GM12878 (cell line): ENCODE measurements around the gene RNMT. TPM values are rescaled to one million over a fixed set of nuclear protein-coding genes. Genes with fewer than 3 reads are reported as not detected.

Source experiments
- ATAC-seq: fragments of 200-7000 bp; cut with Tn5 transposase; 3 replicates; pipeline ENCODE4 v1.9.1; 2020; ENCODE audit warnings: mild to moderate bottlenecking, moderate library complexity
- BruUV-seq: library from RNA; stranded (reverse); fragments of 400-500 nt; replicated peaks from 2 replicates; lab custom pipeline; 2021; lab: Mats Ljungman, UMichigan
- CTCF ChIA-PET: fragments of 300-600 bp; sonication (Branson Sonifier 250); formaldehyde crosslinking; extraction: SDS; loops from one replicate; lab custom pipeline; 2021; ENCODE audit warnings: inconsistent platforms; lab: Yijun Ruan, JAX
- POLR2A ChIA-PET: fragments of 350-600 bp; formaldehyde crosslinking; extraction: SDS; loops from one replicate; lab custom pipeline; 2021; ENCODE audit warnings: inconsistent platforms; lab: Charles Lee
- RAD21 ChIA-PET: fragments of 300-600 bp; sonication (Branson Sonifier 250); formaldehyde crosslinking; loops from one replicate; lab custom pipeline; 2023; ENCODE audit warnings: antibody characterized with exemption; ENCODE audit not compliant: unreplicated experiment; lab: Charles Lee
- SMC1A ChIA-PET: fragments of 300-600 bp; sonication (Branson Sonifier 250); formaldehyde crosslinking; loops from one replicate; lab custom pipeline; 2023; ENCODE audit not compliant: unreplicated experiment, uncharacterized antibody; lab: Charles Lee
- DNase-seq: peaks from one replicate; pipeline ENCODE4 v3.0.0-alpha.2; 2011; ENCODE audit warnings: low read depth, low spot score
- FAIRE-seq: peaks from 3 replicates; lab custom pipeline; 2011; peaks lifted over from hg19 to GRCh38; lab: Jason Lieb, UNC
- H2AFZ ChIP-seq: 2 replicates; pipeline ENCODE4 v1.6.0; 2011; ENCODE audit warnings: low read depth, low read length, control low read depth; ENCODE audit not compliant: control insufficient read depth
- H3K27ac ChIP-seq: 2 replicates; pipeline ENCODE4 v1.5.1; 2011; ENCODE audit warnings: control low read depth; ENCODE audit not compliant: control insufficient read depth, insufficient read depth
- H3K27me3 ChIP-seq, 2 experiments: replicated peaks in 1 of 2; 2 replicates each; pipeline versions ENCODE4 v1.6.0 to v1.6.1; 2011; ENCODE audit warnings: low read length in 1 of 2; ENCODE audit not compliant: control insufficient read depth in 2 of 2, insufficient read depth in 2 of 2
- H3K36me3 ChIP-seq, 2 experiments: 2 replicates each; pipeline ENCODE4 v1.5.1; 2011; ENCODE audit warnings: low read length in 1 of 2; ENCODE audit not compliant: control insufficient read depth in 2 of 2, insufficient read depth in 2 of 2
- H3K4me1 ChIP-seq: 2 replicates; pipeline ENCODE4 v1.6.1; 2011; ENCODE audit warnings: mild to moderate bottlenecking, low read length, moderate library complexity, mixed read lengths; ENCODE audit not compliant: control insufficient read depth, insufficient read depth
- H3K4me2 ChIP-seq: 2 replicates; pipeline ENCODE4 v1.6.0; 2011; ENCODE audit warnings: control low read depth; ENCODE audit not compliant: control insufficient read depth, insufficient read depth
- H3K4me3 ChIP-seq: fragments of 200-600 bp; sonication (generic); 2 replicates; pipeline ENCODE4 v1.5.1; 2016
- H3K79me2 ChIP-seq: 2 replicates; pipeline ENCODE4 v1.6.0; 2011; ENCODE audit warnings: low read length; ENCODE audit not compliant: control insufficient read depth, insufficient read depth
- H3K9ac ChIP-seq: 2 replicates; pipeline ENCODE4 v1.8.0; 2011; ENCODE audit warnings: low read length, control low read depth, mixed read lengths; ENCODE audit not compliant: control insufficient read depth, insufficient read depth
- H3K9me3 ChIP-seq: replicated peaks from 3 replicates; pipeline ENCODE4 v1.5.1; 2011; ENCODE audit warnings: mild to moderate bottlenecking, low read length; ENCODE audit not compliant: control insufficient read depth, insufficient read depth
- H4K20me1 ChIP-seq: 2 replicates; pipeline ENCODE4 v1.6.0; 2011; ENCODE audit not compliant: control insufficient read depth, insufficient read depth
- BRCA1 ChIP-seq: IDR thresholded peaks from 2 replicates; pipeline ENCODE4 v1.6.1; 2011; ENCODE audit warnings: low read depth, low read length, improper control_type of control experiment
- CBX3 ChIP-seq: fragments of 200-600 bp; sonication (generic); IDR thresholded peaks from 2 replicates; pipeline ENCODE4 v1.6.1; 2016; ENCODE audit warnings: low read depth, borderline replicate concordance
- FOXK2 ChIP-seq: fragments of 450-650 bp; IDR thresholded peaks from 2 replicates; pipeline ENCODE4 v1.6.1; 2017; ENCODE audit warnings: mild to moderate bottlenecking, moderate library complexity
- KAT2A ChIP-seq: conservative IDR thresholded peaks from 2 replicates; pipeline ENCODE4 v1.6.1; 2011; ENCODE audit warnings: low read depth, low read length; ENCODE audit not compliant: control insufficient read depth
- MYB ChIP-seq: fragments of 150-350 bp; IDR thresholded peaks from 2 replicates; pipeline ENCODE4 v1.6.1; 2014; ENCODE audit warnings: mild to moderate bottlenecking, low read depth, low read length, borderline replicate concordance
- SIN3A ChIP-seq: IDR thresholded peaks from 2 replicates; pipeline ENCODE4 v1.6.1; 2012; ENCODE audit warnings: low read depth, low read length, improper control_type of control experiment
- SUPT20H ChIP-seq: IDR thresholded peaks from 2 replicates; pipeline ENCODE4 v1.6.1; 2011; ENCODE audit warnings: low read depth, mild to moderate bottlenecking, low read length, moderate library complexity, borderline replicate concordance; ENCODE audit not compliant: control insufficient read depth
- TARDBP ChIP-seq: IDR thresholded peaks from 2 replicates; pipeline ENCODE4 v1.6.1; 2016; ENCODE audit warnings: borderline replicate concordance
- TCF12 ChIP-seq: IDR thresholded peaks from 2 replicates; pipeline ENCODE4 v1.6.1; 2011; ENCODE audit warnings: low read depth, mild to moderate bottlenecking, low read length
- TCF3 ChIP-seq: IDR thresholded peaks from 2 replicates; pipeline ENCODE4 v1.6.1; 2012; ENCODE audit warnings: low read depth, mild to moderate bottlenecking, low read length, borderline replicate concordance; ENCODE audit not compliant: insufficient read depth
- ZNF622 ChIP-seq: fragments of 450-650 bp; IDR thresholded peaks from 2 replicates; pipeline ENCODE4 v1.6.1; 2017; ENCODE audit warnings: mild to moderate bottlenecking, inconsistent platforms
- WGBS: methylation state at CpG from one replicate; pipeline ENCODE4 v1.1.6; 2016; ENCODE audit warnings: low lambda C conversion rate; ENCODE audit not compliant: insufficient replicate concordance, insufficient coverage; ENCODE audit errors: missing lambda C conversion rate; 5-methylcytosine and 5-hydroxymethylcytosine counted together
- in situ Hi-C: fragments of 300-500 bp; cut with MboI; formaldehyde crosslinking; loops from 9 replicates; pipeline ENCODE4 v1.14.3; 2018; ENCODE audit warnings: mixed read lengths
- intact Hi-C: fragments of 100-400 bp; cut with micrococcal nuclease; formaldehyde crosslinking; loops from one replicate; pipeline ENCODE4 v1.14.2; 2022; ENCODE audit not compliant: unreplicated experiment
- polyA plus RNA-seq, 11 experiments: library from polyadenylated mRNA; depleted of rRNA in 4 of 11; unstranded in 6 of 11; stranded (reverse) in 5 of 11; fragments of >200 nt; fragmentation: Nextera tagmentation in 4 of 11; fragmentation: Illumina TruSeq in 1 of 11; extraction: Ambion mirVana in 4 of 11; extraction: Trizol in 1 of 11; gene quantifications; 1 replicate in 1 of 11; 2 replicates in 10 of 11; pipeline versions ENCODE4 v1.2.1 to v1.2.3, GENCODE V29; 2011 to 2016; ENCODE audit warnings: inconsistent platforms in 2 of 11, missing spikeins in 2 of 11, low read depth in 1 of 11
- total RNA-seq, 4 experiments: library from RNA; depleted of rRNA in 3 of 4; stranded (reverse); fragments of >200 nt in 3 of 4; fragmentation: Illumina TruSeq in 1 of 4; extraction: Trizol in 1 of 4; gene quantifications; 2 replicates each; pipeline versions ENCODE4 v1.2.1 to v1.2.3, GENCODE V29; 2013 to 2021
- TF ChIP-seq, protein P1 (sequence below): fragments of 450-650 bp; IDR thresholded peaks from 2 replicates; pipeline ENCODE4 v1.6.1; 2016; ENCODE audit warnings: mild to moderate bottlenecking
- TF ChIP-seq, protein P2 (sequence below): IDR thresholded peaks from 2 replicates; pipeline ENCODE4 v1.6.1; 2011; ENCODE audit warnings: low read depth, low read length, improper control_type of control experiment, borderline replicate concordance
- TF ChIP-seq, protein P3 (sequence below): fragments of 450-650 bp; IDR thresholded peaks from 2 replicates; pipeline ENCODE4 v1.6.1; 2017; ENCODE audit warnings: antibody characterized with exemption, mild to moderate bottlenecking, moderate library complexity
- TF ChIP-seq, protein P4 (sequence below): IDR thresholded peaks from 2 replicates; pipeline ENCODE4 v1.6.1; 2012; ENCODE audit warnings: improper control_type of control experiment, low read depth, low read length; ENCODE audit not compliant: insufficient replicate concordance

The RNMT gene
- total and polyA plus RNA-seq, 10 of the 15 experiments (the other 5 are each of a cell fraction or from before 2014, with no cell fraction given) = 18.1 to 63.2 (median 38.8) TPM

DNA sequence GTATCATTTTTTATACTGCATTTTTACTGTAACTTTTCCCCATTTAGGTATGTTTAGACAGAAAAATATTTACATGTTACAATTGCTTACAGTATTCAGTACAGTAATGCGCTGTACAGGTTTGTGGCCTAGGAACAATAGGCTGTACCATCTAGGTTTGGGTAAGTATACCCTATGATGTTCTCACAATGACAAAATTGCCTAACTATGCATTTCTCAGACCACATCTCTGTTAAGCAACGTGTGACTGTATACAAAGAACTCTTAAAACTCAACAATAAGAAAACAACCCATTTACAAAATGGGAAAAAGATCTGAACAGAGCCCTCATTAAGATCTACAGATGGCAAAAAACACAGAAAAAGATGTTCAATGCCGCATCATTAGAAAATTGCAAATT, 29.5 kb upstream of the RNMT start:
- BruUV-seq = no TSS peak
- peaks cover 26% of the 10 kb centered on the region for H3K9me3 ChIP-seq
- SMC1A ChIA-PET = interaction anchor here (0.6 kb wide), 1 partner anchor 500 kb away, joined by 4 read pairs; no protein-coding TSS in a partner anchor
- FAIRE-seq (no peak), ATAC-seq (no peak), DNase-seq (no peak)
- no peaks in the 10 kb centered on the region for H3K27me3 ChIP-seq
- H3K79me2 ChIP-seq = peaks cover 13% of the 10 kb centered on the region
- H3K4me2 ChIP-seq = no peak overlapping the region
- no peaks in the 10 kb centered on the region for H3K4me1 ChIP-seq
- in situ Hi-C loops (no loop called here), intact Hi-C loops (no loop called here)
- H4K20me1 ChIP-seq = no peaks in the 10 kb centered on the region
- POLR2A ChIA-PET = no interaction called here
- WGBS = 97% methylated on average over 3 of the region's 3 CpGs
- H3K4me3 ChIP-seq = no peak overlapping the region
- no peaks in the 10 kb centered on the region for H3K36me3 ChIP-seq
- RAD21 ChIA-PET = no interaction called here
- H2AFZ ChIP-seq = no peak overlapping the region
- H3K27ac ChIP-seq = no peak overlapping the region
- H3K9ac ChIP-seq = no peak overlapping the region
- CTCF ChIA-PET = no interaction called here
- TF ChIP-seq SIN3A = no peak
- no peak for TF ChIP-seq ZNF622
- TF ChIP-seq, protein P1, sequence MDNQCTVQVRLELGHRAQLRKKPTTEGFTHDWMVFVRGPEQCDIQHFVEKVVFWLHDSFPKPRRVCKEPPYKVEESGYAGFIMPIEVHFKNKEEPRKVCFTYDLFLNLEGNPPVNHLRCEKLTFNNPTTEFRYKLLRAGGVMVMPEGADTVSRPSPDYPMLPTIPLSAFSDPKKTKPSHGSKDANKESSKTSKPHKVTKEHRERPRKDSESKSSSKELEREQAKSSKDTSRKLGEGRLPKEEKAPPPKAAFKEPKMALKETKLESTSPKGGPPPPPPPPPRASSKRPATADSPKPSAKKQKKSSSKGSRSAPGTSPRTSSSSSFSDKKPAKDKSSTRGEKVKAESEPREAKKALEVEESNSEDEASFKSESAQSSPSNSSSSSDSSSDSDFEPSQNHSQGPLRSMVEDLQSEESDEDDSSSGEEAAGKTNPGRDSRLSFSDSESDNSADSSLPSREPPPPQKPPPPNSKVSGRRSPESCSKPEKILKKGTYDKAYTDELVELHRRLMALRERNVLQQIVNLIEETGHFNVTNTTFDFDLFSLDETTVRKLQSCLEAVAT = no peak
- no peak for TF ChIP-seq TCF3
- TF ChIP-seq FOXK2 = no peak
- no peak for TF ChIP-seq BRCA1
- no peak for TF ChIP-seq CBX3
- no peak for TF ChIP-seq TCF12
- TF ChIP-seq SUPT20H = no peak
- no peak for TF ChIP-seq MYB
- TF ChIP-seq, protein P2, sequence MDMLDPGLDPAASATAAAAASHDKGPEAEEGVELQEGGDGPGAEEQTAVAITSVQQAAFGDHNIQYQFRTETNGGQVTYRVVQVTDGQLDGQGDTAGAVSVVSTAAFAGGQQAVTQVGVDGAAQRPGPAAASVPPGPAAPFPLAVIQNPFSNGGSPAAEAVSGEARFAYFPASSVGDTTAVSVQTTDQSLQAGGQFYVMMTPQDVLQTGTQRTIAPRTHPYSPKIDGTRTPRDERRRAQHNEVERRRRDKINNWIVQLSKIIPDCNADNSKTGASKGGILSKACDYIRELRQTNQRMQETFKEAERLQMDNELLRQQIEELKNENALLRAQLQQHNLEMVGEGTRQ = no peak
- no peak for TF ChIP-seq TARDBP
- TF ChIP-seq, protein P3, sequence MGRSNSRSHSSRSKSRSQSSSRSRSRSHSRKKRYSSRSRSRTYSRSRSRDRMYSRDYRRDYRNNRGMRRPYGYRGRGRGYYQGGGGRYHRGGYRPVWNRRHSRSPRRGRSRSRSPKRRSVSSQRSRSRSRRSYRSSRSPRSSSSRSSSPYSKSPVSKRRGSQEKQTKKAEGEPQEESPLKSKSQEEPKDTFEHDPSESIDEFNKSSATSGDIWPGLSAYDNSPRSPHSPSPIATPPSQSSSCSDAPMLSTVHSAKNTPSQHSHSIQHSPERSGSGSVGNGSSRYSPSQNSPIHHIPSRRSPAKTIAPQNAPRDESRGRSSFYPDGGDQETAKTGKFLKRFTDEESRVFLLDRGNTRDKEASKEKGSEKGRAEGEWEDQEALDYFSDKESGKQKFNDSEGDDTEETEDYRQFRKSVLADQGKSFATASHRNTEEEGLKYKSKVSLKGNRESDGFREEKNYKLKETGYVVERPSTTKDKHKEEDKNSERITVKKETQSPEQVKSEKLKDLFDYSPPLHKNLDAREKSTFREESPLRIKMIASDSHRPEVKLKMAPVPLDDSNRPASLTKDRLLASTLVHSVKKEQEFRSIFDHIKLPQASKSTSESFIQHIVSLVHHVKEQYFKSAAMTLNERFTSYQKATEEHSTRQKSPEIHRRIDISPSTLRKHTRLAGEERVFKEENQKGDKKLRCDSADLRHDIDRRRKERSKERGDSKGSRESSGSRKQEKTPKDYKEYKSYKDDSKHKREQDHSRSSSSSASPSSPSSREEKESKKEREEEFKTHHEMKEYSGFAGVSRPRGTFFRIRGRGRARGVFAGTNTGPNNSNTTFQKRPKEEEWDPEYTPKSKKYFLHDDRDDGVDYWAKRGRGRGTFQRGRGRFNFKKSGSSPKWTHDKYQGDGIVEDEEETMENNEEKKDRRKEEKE = no peak
- no peak for TF ChIP-seq KAT2A
- TF ChIP-seq, protein P4, sequence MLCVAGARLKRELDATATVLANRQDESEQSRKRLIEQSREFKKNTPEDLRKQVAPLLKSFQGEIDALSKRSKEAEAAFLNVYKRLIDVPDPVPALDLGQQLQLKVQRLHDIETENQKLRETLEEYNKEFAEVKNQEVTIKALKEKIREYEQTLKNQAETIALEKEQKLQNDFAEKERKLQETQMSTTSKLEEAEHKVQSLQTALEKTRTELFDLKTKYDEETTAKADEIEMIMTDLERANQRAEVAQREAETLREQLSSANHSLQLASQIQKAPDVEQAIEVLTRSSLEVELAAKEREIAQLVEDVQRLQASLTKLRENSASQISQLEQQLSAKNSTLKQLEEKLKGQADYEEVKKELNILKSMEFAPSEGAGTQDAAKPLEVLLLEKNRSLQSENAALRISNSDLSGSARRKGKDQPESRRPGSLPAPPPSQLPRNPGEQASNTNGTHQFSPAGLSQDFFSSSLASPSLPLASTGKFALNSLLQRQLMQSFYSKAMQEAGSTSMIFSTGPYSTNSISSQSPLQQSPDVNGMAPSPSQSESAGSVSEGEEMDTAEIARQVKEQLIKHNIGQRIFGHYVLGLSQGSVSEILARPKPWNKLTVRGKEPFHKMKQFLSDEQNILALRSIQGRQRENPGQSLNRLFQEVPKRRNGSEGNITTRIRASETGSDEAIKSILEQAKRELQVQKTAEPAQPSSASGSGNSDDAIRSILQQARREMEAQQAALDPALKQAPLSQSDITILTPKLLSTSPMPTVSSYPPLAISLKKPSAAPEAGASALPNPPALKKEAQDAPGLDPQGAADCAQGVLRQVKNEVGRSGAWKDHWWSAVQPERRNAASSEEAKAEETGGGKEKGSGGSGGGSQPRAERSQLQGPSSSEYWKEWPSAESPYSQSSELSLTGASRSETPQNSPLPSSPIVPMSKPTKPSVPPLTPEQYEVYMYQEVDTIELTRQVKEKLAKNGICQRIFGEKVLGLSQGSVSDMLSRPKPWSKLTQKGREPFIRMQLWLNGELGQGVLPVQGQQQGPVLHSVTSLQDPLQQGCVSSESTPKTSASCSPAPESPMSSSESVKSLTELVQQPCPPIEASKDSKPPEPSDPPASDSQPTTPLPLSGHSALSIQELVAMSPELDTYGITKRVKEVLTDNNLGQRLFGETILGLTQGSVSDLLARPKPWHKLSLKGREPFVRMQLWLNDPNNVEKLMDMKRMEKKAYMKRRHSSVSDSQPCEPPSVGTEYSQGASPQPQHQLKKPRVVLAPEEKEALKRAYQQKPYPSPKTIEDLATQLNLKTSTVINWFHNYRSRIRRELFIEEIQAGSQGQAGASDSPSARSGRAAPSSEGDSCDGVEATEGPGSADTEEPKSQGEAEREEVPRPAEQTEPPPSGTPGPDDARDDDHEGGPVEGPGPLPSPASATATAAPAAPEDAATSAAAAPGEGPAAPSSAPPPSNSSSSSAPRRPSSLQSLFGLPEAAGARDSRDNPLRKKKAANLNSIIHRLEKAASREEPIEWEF = no peak
